CD4-positive, alpha-beta memory T cell (primary cell): Measurements from ENCODE around the gene PPP1R12B. TPM values are rescaled to one million over a fixed set of nuclear protein-coding genes. Genes with fewer than 3 reads are reported as not detected.
"Not testable (repeated sequence)": the region's sequence is repeated elsewhere in the genome, so short reads cannot be mapped to it uniquely, and the experiment has no call there.

ENCODE experiments used
- CTCF ChIA-PET: fragments of 350-600 bp; sonication (Branson Sonifier 250); formaldehyde crosslinking; loops from one replicate; lab custom pipeline; 2021; ENCODE audit warnings: inconsistent platforms; ENCODE audit not compliant: partially characterized antibody; lab: Charles Lee
- POLR2A ChIA-PET: fragments of 350-600 bp; sonication (Branson Sonifier 250); formaldehyde crosslinking; loops from one replicate; lab custom pipeline; 2021; ENCODE audit not compliant: partially characterized antibody; lab: Charles Lee
- DNase-seq, 5 donors: peaks; one replicate each; pipeline versions ENCODE4 v3.0.0 to v3.0.0-alpha.2; 2020 to 2022; ENCODE audit warnings: mixed read lengths in 1 of 5
- H3K27ac ChIP-seq: one replicate; pipeline ENCODE4 v1.7.0; 2013; ENCODE audit warnings: low read depth, low read length
- H3K27me3 ChIP-seq: 2 replicates; pipeline ENCODE4 v1.7.0; 2013; ENCODE audit warnings: mild to moderate bottlenecking, low read length, moderate library complexity; ENCODE audit not compliant: insufficient read depth
- H3K36me3 ChIP-seq: 2 replicates; pipeline ENCODE4 v1.7.0; 2013; ENCODE audit warnings: mild to moderate bottlenecking, low read length, moderate library complexity; ENCODE audit not compliant: insufficient read depth
- H3K4me1 ChIP-seq: 2 replicates; pipeline ENCODE4 v1.7.0; 2013; ENCODE audit warnings: mild to moderate bottlenecking, low read length, moderate library complexity; ENCODE audit not compliant: insufficient read depth
- H3K4me3 ChIP-seq, 2 donors: one replicate each; pipeline ENCODE4 v1.7.0; 2013; ENCODE audit warnings: low read length in 2 of 2, mild to moderate bottlenecking in 1 of 2
- H3K9me3 ChIP-seq, 2 donors: one replicate each; pipeline ENCODE4 v1.7.0; 2013; ENCODE audit warnings: low read length in 2 of 2, control low read depth in 1 of 2; ENCODE audit not compliant: control insufficient read depth in 1 of 2
- H3K27ac Mint-ChIP-seq, 7 donors: one replicate each; pipeline ENCODE4 v1.8.0; 2020 to 2021; ENCODE audit warnings: mixed read lengths in 7 of 7, mild to moderate bottlenecking in 6 of 7, inconsistent platforms in 3 of 7, moderate library complexity in 3 of 7
- H3K27me3 Mint-ChIP-seq, 2 donors: one replicate each; pipeline ENCODE4 v1.8.0; 2020 to 2021; ENCODE audit warnings: mixed read lengths in 2 of 2
- H3K36me3 Mint-ChIP-seq, 2 donors: one replicate each; pipeline ENCODE4 v1.8.0; 2020 to 2021; ENCODE audit warnings: mixed read lengths in 2 of 2, inconsistent platforms in 1 of 2, mild to moderate bottlenecking in 1 of 2
- H3K4me1 Mint-ChIP-seq, 4 donors: one replicate each; pipeline ENCODE4 v1.8.0; 2020 to 2021; ENCODE audit warnings: mixed read lengths in 4 of 4, mild to moderate bottlenecking in 1 of 4
- H3K4me3 Mint-ChIP-seq, 8 donors: one replicate each; pipeline ENCODE4 v1.8.0; 2020 to 2021; ENCODE audit warnings: mixed read lengths in 8 of 8, mild to moderate bottlenecking in 7 of 8, moderate library complexity in 6 of 8, inconsistent platforms in 3 of 8
- H3K9me3 Mint-ChIP-seq, 8 donors: one replicate each; pipeline ENCODE4 v1.8.0; 2020 to 2021; ENCODE audit warnings: mixed read lengths in 8 of 8, mild to moderate bottlenecking in 5 of 8, inconsistent platforms in 3 of 8, moderate library complexity in 1 of 8
- intact Hi-C: fragments of 100-400 bp; cut with micrococcal nuclease; formaldehyde crosslinking; loops from one replicate; pipeline ENCODE4 v1.15.1; 2023
- polyA plus RNA-seq, 2 donors: library from polyadenylated mRNA; unstranded; fragments of 300-500 nt; fragmentation: Illumina TruSeq; gene quantifications; one replicate each; pipeline ENCODE4 v1.2.3, GENCODE V29; 2021
- total RNA-seq, 2 experiments: library from RNA; stranded (reverse); gene quantifications; one replicate each; pipeline ENCODE4 v1.2.3, GENCODE V29; 2021

The PPP1R12B gene
- total and polyA plus RNA-seq, 4 experiments from 2014 or later: 1.9 to 33.7 (median 17.0) TPM

DNA sequence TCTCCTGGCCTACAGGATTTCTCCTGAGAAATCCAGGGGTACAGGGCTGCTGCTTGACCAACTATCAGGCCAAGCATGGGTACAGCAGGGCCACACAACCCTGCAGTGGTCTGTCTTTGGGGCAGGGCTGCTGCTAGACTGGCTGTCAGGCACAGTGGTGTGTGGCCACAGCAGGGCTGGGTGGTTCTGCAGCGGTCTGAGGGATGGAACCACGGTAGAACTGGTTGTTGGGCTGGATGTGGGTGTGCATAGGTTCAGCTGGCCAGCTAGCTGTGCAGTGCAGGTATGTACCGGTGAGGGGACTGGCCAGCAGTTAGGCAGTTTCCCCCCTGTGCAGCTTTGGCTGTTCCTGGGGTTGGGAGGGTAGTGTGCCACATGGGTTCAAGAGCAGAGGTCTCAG is 136.3 kb downstream of the PPP1R12B start:
- intact Hi-C loops, H3K9me3 ChIP-seq, POLR2A ChIA-PET, H3K36me3 ChIP-seq, H3K4me3 ChIP-seq, H3K27ac ChIP-seq, H3K27me3 Mint-ChIP-seq, H3K9me3 Mint-ChIP-seq, H3K27me3 ChIP-seq, DNase-seq: not testable (repeated sequence)
- Mint-ChIP-seq H3K27ac (peak overlapping the region in 2 of 7 donors; percentile 13 to 69), H3K4me3 (peak overlapping the region in 1 of 8 donors; percentile 35), H3K36me3 (peaks cover 19 to 44% of the 10 kb centered on the region in 2 donors), H3K4me1 (peaks cover 20 to 51% (median 35%) of the 10 kb centered on the region in 4 donors)
- CTCF ChIA-PET: interaction anchor here (1.5 kb wide), 1 partner anchor 235 kb away, joined by 4 read pairs; no protein-coding TSS in a partner anchor
- H3K4me1 ChIP-seq: peaks cover 19% of the 10 kb centered on the region

DNA sequence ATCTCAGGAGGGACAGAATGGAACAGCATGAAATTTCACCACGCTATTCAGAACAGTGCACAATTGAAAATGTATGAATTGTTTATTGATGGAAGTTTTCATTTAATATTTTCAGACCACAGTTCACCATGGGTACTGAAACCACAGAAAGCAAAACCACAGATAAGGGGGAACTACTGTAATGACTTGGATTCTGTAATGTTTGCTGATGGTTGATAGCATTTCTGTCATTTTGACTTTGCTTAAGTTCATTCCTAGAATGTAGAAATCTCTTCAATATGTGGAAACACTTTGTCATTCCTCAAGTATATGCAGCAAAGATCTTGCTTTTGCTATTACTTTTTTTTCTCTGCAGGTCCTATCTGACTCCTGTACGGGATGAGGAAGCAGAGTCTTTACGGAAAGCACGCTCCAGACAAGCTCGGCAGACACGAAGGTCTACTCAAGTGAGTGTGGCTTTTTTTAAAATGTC is 139.7 kb downstream of the PPP1R12B start:
- POLR2A ChIA-PET, H3K27ac ChIP-seq, H3K36me3 ChIP-seq, H3K9me3 ChIP-seq, H3K9me3 Mint-ChIP-seq, H3K27me3 Mint-ChIP-seq, H3K4me3 Mint-ChIP-seq, H3K27ac Mint-ChIP-seq, H3K27me3 ChIP-seq, H3K4me3 ChIP-seq, DNase-seq, CTCF ChIA-PET, intact Hi-C loops: not testable (repeated sequence)
- peaks cover 19 to 33% (median 25%) of the 10 kb centered on the region in 4 donors for H3K4me1 Mint-ChIP-seq
- H3K4me1 ChIP-seq: peaks cover 18% of the 10 kb centered on the region
- H3K36me3 Mint-ChIP-seq: peaks cover 38 to 55% of the 10 kb centered on the region in 2 donors

DNA sequence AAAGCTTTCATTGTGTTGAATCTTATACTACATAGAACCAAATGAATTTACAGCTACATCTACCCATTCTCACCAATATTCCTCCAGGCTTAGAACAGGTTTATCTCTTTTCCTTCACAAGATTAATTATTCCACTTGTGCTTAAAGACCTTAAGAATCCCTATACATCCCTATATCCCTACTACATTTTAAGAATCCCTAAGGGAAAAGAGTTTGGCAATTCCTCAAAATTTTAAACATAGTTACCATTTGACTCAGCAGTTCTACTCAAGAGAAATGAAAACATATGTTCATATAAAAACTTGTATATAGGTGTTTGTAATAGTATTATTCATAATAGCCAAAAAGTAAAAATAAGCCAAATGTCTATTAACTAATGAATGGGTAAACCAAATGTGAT is 140.6 kb downstream of the PPP1R12B start:
- H3K27me3 ChIP-seq: not testable (repeated sequence)
- H3K4me1 Mint-ChIP-seq: peaks cover 10 to 24% (median 16%) of the 10 kb centered on the region in 4 donors
- peaks cover 45 to 56% of the 10 kb centered on the region in 2 donors for H3K36me3 Mint-ChIP-seq

DNA sequence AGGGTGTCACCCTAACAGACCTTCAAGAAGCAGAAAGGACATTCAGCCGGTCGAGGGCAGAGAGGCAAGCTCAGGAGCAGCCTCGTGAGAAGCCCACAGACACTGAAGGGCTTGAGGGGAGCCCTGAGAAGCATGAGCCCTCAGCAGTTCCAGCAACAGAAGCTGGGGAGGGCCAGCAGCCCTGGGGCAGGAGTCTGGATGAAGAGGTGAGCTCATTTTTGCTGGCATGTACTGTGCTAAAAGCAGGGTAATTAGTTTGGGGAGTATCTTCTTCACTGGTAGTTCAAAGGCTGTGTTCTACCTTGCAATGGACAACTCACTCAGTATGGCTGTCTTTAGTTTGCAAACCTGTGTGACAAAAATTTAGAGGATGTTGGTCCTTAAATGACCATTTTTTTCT is 144.6 kb downstream of the PPP1R12B start:
- CTCF ChIA-PET, H3K4me3 Mint-ChIP-seq, DNase-seq, H3K27me3 ChIP-seq, H3K4me1 ChIP-seq, H3K9me3 ChIP-seq, H3K27ac ChIP-seq, H3K27me3 Mint-ChIP-seq, H3K27ac Mint-ChIP-seq, H3K4me1 Mint-ChIP-seq, H3K9me3 Mint-ChIP-seq, H3K36me3 ChIP-seq, H3K4me3 ChIP-seq, intact Hi-C loops, POLR2A ChIA-PET: not testable (repeated sequence)
- H3K36me3 Mint-ChIP-seq: peaks cover 69 to 74% of the 10 kb centered on the region in 2 donors

More for the DNA sequence above, 140.6 kb downstream of the PPP1R12B start:
- H3K9me3 Mint-ChIP-seq, H3K27ac Mint-ChIP-seq, H3K4me3 ChIP-seq, H3K9me3 ChIP-seq, H3K4me3 Mint-ChIP-seq, H3K27ac ChIP-seq, intact Hi-C loops, DNase-seq, H3K27me3 Mint-ChIP-seq, POLR2A ChIA-PET, H3K4me1 ChIP-seq, H3K36me3 ChIP-seq, CTCF ChIA-PET: not testable (repeated sequence)

DNA sequence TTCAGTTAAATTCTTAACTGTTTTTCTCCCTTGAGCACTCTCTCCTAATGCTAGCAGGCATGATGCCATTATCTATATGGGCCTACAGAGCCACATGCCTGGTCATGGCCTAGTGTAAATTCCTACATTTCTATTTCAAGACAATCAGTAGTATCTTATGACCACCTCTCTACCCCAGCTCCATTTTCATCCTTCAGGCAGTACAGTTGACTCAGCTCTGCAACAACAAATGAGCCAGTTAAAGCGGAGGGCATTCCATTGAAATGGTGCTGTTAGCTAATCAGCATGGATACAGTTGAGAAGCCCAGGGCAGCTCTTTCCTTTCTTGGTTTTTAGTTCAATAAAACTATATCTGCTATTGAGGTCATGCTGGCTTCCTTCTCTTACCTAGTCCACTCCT is 150.0 kb downstream of the PPP1R12B start:
- Mint-ChIP-seq H3K4me3 (no peak overlapping the region), H3K27me3 (no peaks in the 10 kb centered on the region)

DNA sequence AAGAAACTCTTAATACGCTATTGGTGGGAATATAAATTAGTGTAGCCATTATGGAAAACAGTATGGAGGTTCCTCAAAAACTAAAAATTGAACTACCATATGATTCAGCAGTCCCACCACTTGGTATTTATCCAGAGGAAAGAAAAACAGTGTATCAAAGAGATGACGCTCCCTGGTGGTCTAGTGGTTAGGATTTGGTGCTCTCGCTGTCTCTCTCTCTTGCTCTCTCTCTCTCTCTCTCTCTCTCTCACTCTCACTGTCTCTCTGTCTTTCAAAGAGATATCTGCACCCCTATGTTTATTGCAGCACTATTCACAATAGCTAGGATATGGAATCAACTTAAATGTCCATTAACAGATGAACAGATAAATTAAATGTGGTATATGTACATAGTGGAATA is 151.5 kb downstream of the PPP1R12B start:
- peaks cover 34 to 59% of the 10 kb centered on the region in 2 donors for H3K36me3 Mint-ChIP-seq

More for the DNA sequence above, 150.0 kb downstream of the PPP1R12B start:
- Mint-ChIP-seq H3K27ac (no peak overlapping the region), H3K4me1 (no peaks in the 10 kb centered on the region), H3K36me3 (peaks cover 45 to 68% of the 10 kb centered on the region in 2 donors), H3K9me3 (no peaks in the 10 kb centered on the region)
- no peak overlapping the region for H3K4me3 ChIP-seq
- CTCF ChIA-PET: no interaction called here
- no peaks in the 10 kb centered on the region for H3K4me1 ChIP-seq
- H3K36me3 ChIP-seq: no peaks in the 10 kb centered on the region
- no peak overlapping the region for H3K27ac ChIP-seq
- POLR2A ChIA-PET: no interaction called here
- no peaks in the 10 kb centered on the region for H3K27me3 ChIP-seq
- H3K9me3 ChIP-seq: no peaks in the 10 kb centered on the region
- intact Hi-C loops: no loop called here
- DNase-seq: no peak

DNA sequence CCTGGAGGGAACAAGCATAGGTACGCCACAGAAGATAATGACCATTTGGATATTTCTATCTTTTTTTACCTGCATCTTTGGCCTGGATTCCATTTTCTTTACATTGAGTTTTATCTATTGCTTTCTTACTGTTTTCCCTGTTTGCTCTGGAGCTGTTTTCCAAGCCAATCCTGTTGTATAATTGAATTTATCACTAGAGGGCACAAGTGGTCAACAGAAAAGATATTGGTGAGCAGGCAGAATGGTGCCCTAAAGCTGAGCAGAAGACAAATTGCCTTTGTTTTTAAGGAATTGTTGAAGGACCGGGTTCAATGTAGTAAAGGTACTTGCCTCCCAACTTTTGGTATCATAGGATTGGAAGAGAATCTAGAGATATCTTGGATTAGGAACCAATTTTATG is 152.8 kb downstream of the PPP1R12B start:
- CTCF ChIA-PET: interaction anchor here (0.5 to 1.7 kb wide), 3 partner anchors 125 to 451 kb away, joined by 3 to 10 read pairs (median 3); no protein-coding TSS in a partner anchor
- peak overlapping the region in 1 of 7 donors; percentile 16 for H3K27ac Mint-ChIP-seq
- DNase-seq: peak in 3 of 5 donors; percentile 2 to 15 (median 4)
- no peaks in the 10 kb centered on the region for H3K4me1 Mint-ChIP-seq
- no peak overlapping the region for H3K4me3 Mint-ChIP-seq
- Histone ChIP-seq H3K4me3 (no peak overlapping the region), H3K27me3 (no peaks in the 10 kb centered on the region), H3K4me1 (no peaks in the 10 kb centered on the region), H3K36me3 (no peaks in the 10 kb centered on the region), H3K9me3 (no peaks in the 10 kb centered on the region), H3K27ac (no peak overlapping the region)
- POLR2A ChIA-PET: no interaction called here
- H3K27me3 Mint-ChIP-seq: no peaks in the 10 kb centered on the region
- H3K9me3 Mint-ChIP-seq: no peaks in the 10 kb centered on the region
- intact Hi-C loops: loop anchor here (1.0 kb wide), 1 partner anchor 218 kb away; no protein-coding TSS in a partner anchor
- H3K36me3 Mint-ChIP-seq: peaks cover 30 to 48% of the 10 kb centered on the region in 2 donors

More for the DNA sequence above, 151.5 kb downstream of the PPP1R12B start:
- H3K9me3 ChIP-seq, H3K4me3 ChIP-seq, H3K4me3 Mint-ChIP-seq, CTCF ChIA-PET, H3K36me3 ChIP-seq, H3K9me3 Mint-ChIP-seq, POLR2A ChIA-PET, H3K4me1 ChIP-seq, H3K27ac ChIP-seq, H3K27me3 ChIP-seq, H3K27me3 Mint-ChIP-seq, intact Hi-C loops, DNase-seq, H3K4me1 Mint-ChIP-seq: not testable (repeated sequence)
- H3K27ac Mint-ChIP-seq: peak overlapping the region in 1 of 7 donors; percentile 53
